Caki2 (cell line): ENCODE results near the gene TMED1. TPM values are rescaled to one million over a fixed set of nuclear protein-coding genes. Genes with fewer than 3 reads are reported as not detected.
A peak's percentile ranks its signal among the peaks of the same experiment; 100 is the strongest.
"Not testable (repeated sequence)": the region's sequence is repeated elsewhere in the genome, so short reads cannot be mapped to it uniquely, and the experiment has no call there.

Experiments used
- DNase-seq: peaks from one replicate; pipeline ENCODE4 v3.0.0-alpha.2; 2015; ENCODE audit warnings: low read depth
- in situ Hi-C: cut with HindIII; loops from 2 replicates; pipeline ENCODE4 v1.10.0; 2016; ENCODE audit warnings: low sequenced_read_pairs, low pct_unique_long_range_greater_than_20kb, mixed read lengths
- total RNA-seq: library from RNA; depleted of rRNA; stranded (reverse); fragments of >200 nt; shearing (Covaris generic); gene quantifications from 2 replicates; pipeline ENCODE4 v1.2.3, GENCODE V29; 2014; ENCODE audit warnings: low replicate concordance

The TMED1 gene
- total RNA-seq, 1 experiment from 2014 or later, result 47.7 TPM

DNA sequence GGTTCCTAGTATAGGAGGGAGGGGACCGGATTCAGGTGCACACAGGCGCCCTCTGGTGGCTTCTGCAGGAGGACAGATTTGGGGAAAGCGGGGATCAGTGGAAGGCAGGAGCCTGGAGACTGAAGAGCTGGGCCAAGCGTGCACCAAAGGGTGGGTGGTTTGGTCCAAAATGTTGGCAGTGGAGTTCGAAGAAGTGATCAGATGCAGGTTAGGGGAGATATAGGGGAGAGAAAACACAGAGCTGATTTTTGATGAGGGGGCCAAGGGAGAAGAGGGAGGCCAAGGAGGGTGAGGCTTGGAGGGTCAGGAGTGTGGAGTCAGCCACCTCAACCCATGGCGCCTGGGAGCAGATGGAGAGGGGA lies 28.5 kb upstream of the TMED1 start:
- DNase-seq, result peak; percentile 67
- in situ Hi-C loops, result no loop called here

DNA sequence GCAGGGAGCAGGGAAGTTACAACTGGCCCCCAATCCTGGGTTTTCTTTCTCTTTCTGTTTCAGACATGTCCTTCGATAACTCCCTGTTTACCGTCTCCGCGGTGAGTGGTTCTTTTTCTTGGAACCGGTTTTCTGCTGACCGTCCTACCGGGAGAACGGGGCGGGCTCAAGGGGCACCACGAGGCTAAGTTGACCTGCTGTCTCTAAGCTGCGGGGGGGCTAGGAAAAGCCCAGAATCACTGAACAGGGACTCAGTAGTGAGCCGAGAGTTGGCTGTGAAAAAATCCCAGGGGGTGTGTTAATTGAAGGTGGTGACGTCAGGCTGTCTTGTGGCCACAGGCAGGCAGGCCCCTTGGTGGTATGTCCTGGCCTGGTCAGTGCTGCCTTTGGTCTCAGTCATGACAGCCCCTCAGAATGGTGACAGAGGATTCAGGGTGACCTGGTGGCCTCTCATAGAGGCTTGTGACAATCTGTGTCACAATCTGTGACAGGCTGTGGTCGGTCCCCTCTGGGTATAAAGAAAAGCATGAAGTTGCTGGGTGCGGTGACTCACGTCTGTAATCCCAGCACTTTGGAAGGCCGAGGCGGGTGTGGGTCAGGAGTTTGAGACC lies 27.2 kb upstream of the TMED1 start:
- in situ Hi-C loops, result no loop called here
- DNase-seq, result peak; percentile 36

DNA sequence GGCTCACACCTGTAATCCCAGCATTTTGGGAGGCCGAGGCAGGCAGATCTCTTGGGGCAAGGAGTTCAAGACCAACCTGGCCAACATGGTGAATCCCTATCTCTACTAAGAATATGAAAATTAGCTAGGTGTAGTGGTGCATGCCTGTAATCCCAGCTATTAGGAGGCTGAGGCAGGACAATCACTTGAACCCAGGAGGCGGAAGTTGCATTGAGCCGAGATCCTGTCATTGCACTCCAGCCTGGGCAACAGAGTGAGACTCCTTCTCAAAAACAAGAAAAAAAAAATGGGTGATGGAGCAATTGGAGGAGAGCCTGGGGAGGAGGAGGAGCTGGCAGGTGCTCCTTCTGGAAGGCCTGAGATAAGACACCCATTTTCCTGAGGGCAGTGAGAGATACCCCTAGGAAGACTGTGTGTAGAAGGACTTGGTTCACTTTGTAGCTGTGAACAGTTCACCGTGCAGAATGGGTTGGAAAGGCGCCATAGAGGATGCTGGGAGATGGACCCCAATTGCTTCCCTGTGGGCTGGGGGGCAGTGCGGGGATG lies 26.6 kb upstream of the TMED1 start:
- in situ Hi-C loops, result no loop called here
- no peak for DNase-seq

DNA sequence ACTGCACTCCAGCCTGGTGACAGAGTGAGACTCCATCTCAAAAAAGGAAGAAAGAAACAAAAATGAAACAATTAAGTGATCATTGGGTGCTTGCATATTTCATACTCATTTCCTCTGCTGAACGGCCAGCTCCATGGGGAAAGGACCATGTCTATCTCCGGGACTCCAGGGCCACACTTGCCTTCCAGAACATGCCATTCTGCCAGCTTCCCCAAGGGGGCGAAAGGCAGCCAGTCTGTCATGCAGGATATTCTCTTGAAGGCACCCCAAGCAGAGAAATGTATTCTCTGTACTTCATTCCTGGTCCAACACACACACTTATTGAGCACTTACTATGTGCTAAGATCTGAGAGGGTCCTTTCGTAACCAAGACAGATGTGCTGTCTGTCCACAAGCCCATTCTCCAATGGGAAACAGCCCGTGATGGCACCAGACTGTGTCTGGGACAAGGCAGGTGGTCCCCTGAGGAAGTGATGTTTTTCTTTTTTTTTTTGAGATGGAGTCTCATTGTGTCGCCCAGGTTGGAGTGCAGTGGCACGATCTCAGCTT lies 25.2 kb upstream of the TMED1 start:
- in situ Hi-C loops, result no loop called here
- DNase-seq, result no peak

DNA sequence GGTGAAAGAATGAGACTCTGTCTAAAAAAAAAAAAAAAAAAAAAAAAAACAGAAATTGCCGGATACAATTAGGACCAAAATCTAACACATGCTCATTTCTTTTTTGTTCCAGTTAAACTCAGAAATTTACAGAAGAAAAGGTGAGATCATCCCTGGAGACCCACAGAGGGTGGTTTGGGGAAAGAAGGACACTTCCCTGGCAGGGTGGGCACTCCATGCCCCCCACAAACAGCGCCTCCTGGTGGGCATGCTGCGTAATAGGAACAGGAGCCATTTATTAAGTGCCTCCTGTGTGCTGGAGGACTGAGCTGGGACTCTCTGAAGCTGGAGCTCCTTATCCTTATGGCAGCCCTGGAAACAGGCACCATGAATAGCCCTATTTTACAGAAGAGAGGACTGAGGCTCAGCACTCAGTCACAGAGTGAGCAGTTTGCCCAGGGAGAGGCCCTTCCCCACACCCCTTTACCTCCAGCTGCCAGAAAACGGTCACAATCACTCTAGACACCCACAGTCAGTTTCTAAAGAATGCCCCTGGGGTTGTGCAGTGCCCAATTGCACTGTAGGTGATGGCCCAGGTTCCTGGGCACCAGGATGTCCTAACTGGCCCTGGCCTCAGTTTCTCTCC lies 22.3 kb upstream of the TMED1 start:
- in situ Hi-C loops, result no loop called here
- DNase-seq, result no peak

GRCh38 chr19:10856899-10857298 lies 20.9 kb upstream of the TMED1 start:
- in situ Hi-C loops, DNase-seq: not testable (repeated sequence)

DNA sequence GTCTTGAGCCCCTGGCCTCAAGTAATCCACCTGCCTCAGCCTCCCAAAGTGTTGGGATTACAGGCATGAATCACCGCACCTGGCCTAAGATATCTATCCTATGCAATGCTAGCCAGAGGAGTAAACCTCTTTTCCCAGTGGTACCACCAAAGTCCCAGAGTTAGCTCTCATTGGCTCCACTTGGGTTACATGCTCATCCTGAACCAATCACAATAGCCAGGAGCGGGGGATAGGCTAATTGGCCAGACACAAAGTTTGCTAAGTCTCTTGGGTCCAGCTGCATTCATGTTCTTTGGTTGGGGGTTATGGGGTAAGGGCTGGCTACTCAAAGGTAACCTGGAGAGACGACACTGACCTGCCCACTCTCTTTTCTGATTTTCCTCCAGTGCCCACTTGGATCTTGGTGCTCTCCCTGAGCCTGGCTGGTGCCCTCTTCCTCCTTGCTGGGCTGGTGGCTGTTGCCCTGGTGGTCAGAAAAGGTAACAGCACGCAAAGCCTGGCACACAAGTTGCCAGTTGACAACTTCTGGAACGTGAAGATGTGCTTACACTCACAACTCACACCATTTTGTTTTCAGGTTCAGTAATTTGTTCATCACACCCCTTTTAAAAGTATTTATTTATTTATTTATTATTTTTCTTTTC lies 20.0 kb upstream of the TMED1 start:
- in situ Hi-C loops, result no loop called here
- no peak for DNase-seq

DNA sequence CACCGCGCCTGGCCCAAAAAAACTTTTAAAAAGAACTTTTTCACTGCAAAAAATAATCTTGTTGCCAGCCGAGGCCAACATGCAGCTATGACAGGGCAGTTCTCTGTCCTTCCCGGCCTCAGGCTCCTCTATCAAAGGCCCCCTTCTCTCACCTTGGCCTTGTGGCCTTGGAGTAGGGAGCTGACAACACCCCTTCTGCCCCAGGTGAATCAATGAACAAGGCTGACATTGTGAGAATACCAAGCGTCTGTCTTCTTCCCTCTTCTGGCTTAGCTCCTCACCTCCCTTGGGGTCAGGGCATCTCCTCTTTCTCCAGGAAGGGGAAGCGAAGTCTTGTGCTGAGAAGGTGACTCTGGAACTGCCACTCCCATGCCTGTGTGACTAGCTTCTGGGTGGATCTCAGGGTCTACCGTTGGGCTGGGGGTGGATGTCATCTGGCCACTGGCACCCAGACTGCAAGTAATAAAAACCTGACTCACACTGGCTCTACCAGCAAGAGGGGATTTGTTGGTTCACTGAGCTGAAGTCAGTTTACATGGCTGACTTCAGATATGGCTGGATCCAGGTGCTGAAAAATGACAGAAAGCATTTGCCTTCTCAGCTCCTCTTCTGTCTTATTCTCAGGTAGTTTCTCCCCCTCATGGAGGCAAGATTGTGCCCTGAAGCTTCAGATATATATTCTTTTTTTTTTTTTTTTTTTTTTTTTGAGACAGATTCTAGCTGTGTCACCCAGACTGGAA lies 18.5 kb upstream of the TMED1 start:
- in situ Hi-C loops, result no loop called here
- no peak for DNase-seq

DNA sequence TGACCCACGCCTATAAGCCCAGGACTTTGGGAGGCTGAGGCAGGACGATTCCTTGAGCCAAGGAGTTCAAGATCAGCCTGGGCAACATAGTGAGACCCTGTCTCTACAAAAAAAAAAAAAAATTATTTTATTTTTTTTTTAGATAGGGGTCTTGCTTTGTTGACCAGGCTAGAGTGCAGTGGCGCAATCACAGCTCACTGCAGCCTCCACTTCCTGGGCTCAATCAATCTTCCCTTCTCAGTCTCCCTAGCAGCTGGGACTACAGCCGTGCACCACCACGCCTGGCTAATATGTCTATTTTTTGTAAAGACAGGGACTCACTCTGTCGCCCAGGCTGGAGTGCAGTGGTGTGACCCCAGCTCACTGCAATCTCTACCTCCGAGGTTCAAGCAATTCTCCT lies 16.9 kb upstream of the TMED1 start:
- in situ Hi-C loops, result no loop called here
- DNase-seq, result no peak

DNA sequence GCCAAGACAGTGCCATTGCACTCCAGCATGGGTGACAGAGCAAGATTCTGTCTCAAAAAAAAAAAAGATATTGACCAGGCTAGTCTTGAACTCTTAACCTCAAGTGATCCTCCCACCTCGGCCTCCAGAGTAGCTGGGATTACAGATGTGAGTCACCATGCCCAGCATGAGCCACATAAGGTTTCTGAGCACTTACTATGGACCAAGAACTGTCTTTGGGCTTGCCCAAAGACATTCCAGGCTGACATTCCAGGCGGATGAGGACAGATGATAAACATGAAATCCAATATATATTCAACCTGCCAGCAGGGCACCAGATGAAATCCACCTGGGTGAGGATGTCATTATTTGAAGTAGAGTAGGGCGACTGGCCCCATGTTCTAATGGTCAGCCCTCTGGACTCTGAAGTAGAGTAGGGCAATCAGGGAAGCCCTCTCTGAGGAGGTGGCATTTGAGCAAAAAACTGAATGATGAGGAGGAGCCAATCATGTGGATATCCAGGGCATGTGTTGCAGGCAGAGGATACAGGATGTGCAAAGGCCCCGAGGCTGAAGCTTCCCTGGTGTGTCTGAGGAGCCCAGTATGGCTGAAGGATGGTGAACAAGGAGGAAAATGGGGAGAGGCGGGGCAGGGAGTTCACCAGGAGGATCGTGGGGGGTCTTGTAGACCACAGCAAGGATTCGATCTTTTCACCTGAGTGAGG lies 16.2 kb upstream of the TMED1 start:
- no peak for DNase-seq
- in situ Hi-C loops, result no loop called here

DNA sequence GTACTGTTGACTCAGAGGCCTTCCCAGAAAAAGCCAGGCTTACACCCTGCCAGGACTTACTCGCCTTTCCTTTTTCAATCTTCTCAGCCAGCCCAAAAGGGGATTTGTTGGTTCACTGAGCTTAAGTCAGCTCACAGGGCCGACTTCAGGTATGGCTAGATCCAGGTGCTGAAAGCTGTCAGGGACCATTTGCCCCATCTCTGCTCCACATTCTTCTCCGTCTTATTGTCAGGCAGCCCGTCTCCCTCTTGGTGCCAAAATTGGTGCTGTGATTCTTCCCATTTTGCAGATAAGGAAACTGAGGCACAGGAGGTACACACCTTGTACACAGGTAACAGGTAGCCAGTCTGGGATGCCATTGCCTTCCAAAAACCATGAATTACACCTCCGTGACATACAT lies 14.6 kb upstream of the TMED1 start:
- no peak for DNase-seq
- in situ Hi-C loops, result no loop called here

GRCh38 chr19:10848230-10848856 lies 12.3 kb upstream of the TMED1 start, which contains the start of gene C19orf38:
C19orf38 (plus strand) TSS chr19:10848415; CDS start chr19:10848509, 94 bp downstream.
- in situ Hi-C loops, result no loop called here
- DNase-seq, result no peak

GRCh38 chr19:10846500-10847202 lies 10.6 kb upstream of the TMED1 start:
- DNase-seq, result no peak
- in situ Hi-C loops, result no loop called here

GRCh38 chr19:10842788-10843187 lies 6.8 kb upstream of the TMED1 start:
- in situ Hi-C loops, result no loop called here

GRCh38 chr19:10839114-10840050 lies 3.4 kb upstream of the TMED1 start:
- in situ Hi-C loops, result no loop called here
- DNase-seq, result no peak

More at GRCh38 chr19:10842788-10843187, 6.8 kb upstream of the TMED1 start:
- no peak for DNase-seq

DNA sequence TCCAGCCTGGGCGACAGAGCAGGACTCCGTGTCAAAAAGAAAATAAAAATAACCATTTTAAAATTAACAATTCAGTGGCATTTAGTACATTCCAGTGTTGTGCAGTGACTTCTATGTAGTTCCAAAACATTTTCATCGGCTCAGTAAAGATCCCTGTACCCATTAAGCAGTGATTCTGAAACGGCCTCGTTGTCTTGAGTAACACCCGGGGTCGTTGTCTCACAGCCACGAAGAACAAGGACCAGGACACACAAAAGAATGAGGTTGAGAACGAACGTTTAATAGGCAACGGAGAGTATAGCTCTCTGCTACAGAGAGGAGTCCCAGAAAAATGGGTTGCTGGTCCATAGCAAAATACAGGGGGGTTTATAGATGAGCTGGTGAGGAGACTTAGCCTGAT lies 2.4 kb upstream of the TMED1 start:
- DNase-seq, result no peak
- in situ Hi-C loops, result no loop called here
